Smooth muscle cell of the umbilical artery (primary cell): ENCODE data around the gene USP17L29. TPM values are rescaled to one million over a fixed set of nuclear protein-coding genes. Genes with fewer than 3 reads are reported as not detected.

Source experiments
- total RNA-seq: library from RNA; depleted of rRNA; stranded (reverse); fragments of >200 nt; gene quantifications from 2 replicates; pipeline ENCODE4 v1.2.3, GENCODE V29; 2014

Gene USP17L29, protein sequence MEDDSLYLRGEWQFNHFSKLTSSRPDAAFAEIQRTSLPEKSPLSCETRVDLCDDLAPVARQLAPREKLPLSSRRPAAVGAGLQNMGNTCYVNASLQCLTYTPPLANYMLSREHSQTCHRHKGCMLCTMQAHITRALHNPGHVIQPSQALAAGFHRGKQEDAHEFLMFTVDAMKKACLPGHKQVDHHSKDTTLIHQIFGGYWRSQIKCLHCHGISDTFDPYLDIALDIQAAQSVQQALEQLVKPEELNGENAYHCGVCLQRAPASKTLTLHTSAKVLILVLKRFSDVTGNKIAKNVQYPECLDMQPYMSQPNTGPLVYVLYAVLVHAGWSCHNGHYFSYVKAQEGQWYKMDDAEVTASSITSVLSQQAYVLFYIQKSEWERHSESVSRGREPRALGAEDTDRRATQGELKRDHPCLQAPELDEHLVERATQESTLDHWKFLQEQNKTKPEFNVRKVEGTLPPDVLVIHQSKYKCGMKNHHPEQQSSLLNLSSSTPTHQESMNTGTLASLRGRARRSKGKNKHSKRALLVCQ
- not detected in 2 replicates for total RNA-seq

GRCh38 chr4:9353338-9353737 is at the start of gene USP17L29:
Gene USP17L29, plus strand, starts transcription at chr4:9353638. Its CDS starts 0 bp downstream, at chr4:9353638.

GRCh38 chr4:9324865-9325264 is 28.6 kb upstream of the USP17L29 start, which contains the start of gene USP17L24:
Gene USP17L24, plus strand, starts transcription at chr4:9325165. Its CDS starts 0 bp downstream, at chr4:9325165.

DNA sequence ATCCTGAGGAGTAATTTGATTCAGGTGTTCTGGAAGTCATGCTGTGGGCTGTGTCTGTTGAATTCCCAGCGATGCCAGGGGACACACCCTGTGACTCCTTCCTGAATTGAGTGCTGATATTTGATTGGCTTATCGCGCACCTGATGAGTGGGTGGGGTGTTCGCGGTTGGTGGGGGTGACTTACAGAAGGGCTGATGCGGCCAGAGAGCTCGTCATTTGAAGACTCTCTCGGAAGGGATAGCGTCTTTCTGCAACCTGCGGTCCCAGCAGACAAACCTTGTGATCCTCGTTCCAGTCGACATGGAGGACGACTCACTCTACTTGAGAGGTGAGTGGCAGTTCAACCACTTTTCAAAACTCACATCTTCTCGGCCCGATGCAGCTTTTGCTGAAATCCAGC is 23.8 kb upstream of the USP17L29 start, which contains the start of gene USP17L25:
Gene USP17L25, plus strand, starts transcription at position 301 of the 400 bp plus-strand sequence. Its CDS starts 0 bp downstream, at position 301.

DNA sequence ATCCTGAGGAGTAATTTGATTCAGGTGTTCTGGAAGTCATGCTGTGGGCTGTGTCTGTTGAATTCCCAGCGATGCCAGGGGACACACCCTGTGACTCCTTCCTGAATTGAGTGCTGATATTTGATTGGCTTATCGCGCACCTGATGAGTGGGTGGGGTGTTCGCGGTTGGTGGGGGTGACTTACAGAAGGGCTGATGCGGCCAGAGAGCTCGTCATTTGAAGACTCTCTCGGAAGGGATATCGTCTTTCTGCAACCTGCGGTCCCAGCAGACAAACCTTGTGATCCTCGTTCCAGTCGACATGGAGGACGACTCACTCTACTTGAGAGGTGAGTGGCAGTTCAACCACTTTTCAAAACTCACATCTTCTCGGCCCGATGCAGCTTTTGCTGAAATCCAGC is 19.1 kb upstream of the USP17L29 start, which contains the start of gene USP17L26:
Gene USP17L26, plus strand, starts transcription at position 301 of the 400 bp plus-strand sequence. Its CDS starts 0 bp downstream, at position 301.

GRCh38 chr4:9339103-9339502 is 14.3 kb upstream of the USP17L29 start, which contains the start of gene USP17L5:
Gene USP17L5, plus strand, starts transcription at chr4:9339403. Its CDS starts 0 bp downstream, at chr4:9339403.

GRCh38 chr4:9343848-9344247 is 9.6 kb upstream of the USP17L29 start, which contains the start of gene USP17L27:
Gene USP17L27, plus strand, starts transcription at chr4:9344148. Its CDS starts 0 bp downstream, at chr4:9344148.

GRCh38 chr4:9348593-9348992 is 4.8 kb upstream of the USP17L29 start, which contains the start of gene USP17L28:
Gene USP17L28, plus strand, starts transcription at chr4:9348893. Its CDS starts 0 bp downstream, at chr4:9348893.

GRCh38 chr4:9362829-9363228 is 9.4 kb downstream of the USP17L29 start, which contains the start of gene USP17L30:
Gene USP17L30, plus strand, starts transcription at chr4:9363129. Its CDS starts 0 bp downstream, at chr4:9363129.

Other genes with a start within 250 kb of the USP17L29 start
- not detected in 2 replicates for gene FAM90A26, start 183.2 kb upstream of the USP17L29 start, total RNA-seq
- gene USP17L10, start 143.0 kb upstream of the USP17L29 start, total RNA-seq = not detected in 2 replicates
- gene USP17L11, start 138.2 kb upstream of the USP17L29 start, total RNA-seq = not detected in 2 replicates
- gene USP17L12, start 133.5 kb upstream of the USP17L29 start, total RNA-seq = not detected in 2 replicates
- gene USP17L13, start 128.7 kb upstream of the USP17L29 start, total RNA-seq = not detected in 2 replicates
- gene USP17L15, start 119.3 kb upstream of the USP17L29 start, total RNA-seq = not detected in 2 replicates
- gene USP17L17, start 109.8 kb upstream of the USP17L29 start, total RNA-seq = not detected in 2 replicates
- gene USP17L18, start 105.0 kb upstream of the USP17L29 start, total RNA-seq = not detected in 2 replicates
- not detected in 2 replicates for gene USP17L19, start 100.3 kb upstream of the USP17L29 start, total RNA-seq
- not detected in 2 replicates for gene USP17L20, start 95.5 kb upstream of the USP17L29 start, total RNA-seq
- gene USP17L21, start 90.8 kb upstream of the USP17L29 start, total RNA-seq = not detected in 2 replicates
- not detected in 2 replicates for gene USP17L22, start 86.0 kb upstream of the USP17L29 start, total RNA-seq
- gene USP17L24, start 28.5 kb upstream of the USP17L29 start, total RNA-seq = not detected in 2 replicates
- not detected in 2 replicates for gene USP17L25, start 23.7 kb upstream of the USP17L29 start, total RNA-seq
- not detected in 2 replicates for gene USP17L26, start 19.0 kb upstream of the USP17L29 start, total RNA-seq
- gene USP17L5, start 14.2 kb upstream of the USP17L29 start, total RNA-seq = not detected in 2 replicates
- not detected in 2 replicates for gene USP17L27, start 9.5 kb upstream of the USP17L29 start, total RNA-seq
- not detected in 2 replicates for gene USP17L28, start 4.7 kb upstream of the USP17L29 start, total RNA-seq
- gene USP17L30, start 9.5 kb downstream of the USP17L29 start, total RNA-seq = not detected in 2 replicates
- not detected in 2 replicates for gene DEFB131A, start 90.8 kb downstream of the USP17L29 start, total RNA-seq